Measurements from ENCODE around the gene TTC39A.

TTC39A gene

GRCh38 chr1:51313961-51314777 is 16.2 kb downstream of the TTC39A start:
- no peak for DNase-seq

GRCh38 chr1:51313268-51313852 is 17.0 kb downstream of the TTC39A start:
- DNase-seq: no peak

- no peak for DNase-seq
Observed at GRCh38 chr1:51312718-51313117, 17.6 kb downstream of the TTC39A start.

GRCh38 chr1:51311826-51312225 is 18.5 kb downstream of the TTC39A start:
- DNase-seq: no peak

GRCh38 chr1:51310871-51311613 is 19.3 kb downstream of the TTC39A start:
- no peak for DNase-seq

- DNase-seq: no peak
Observed at GRCh38 chr1:51309291-51309690, 21.1 kb downstream of the TTC39A start.

GRCh38 chr1:51308636-51309035 is 21.7 kb downstream of the TTC39A start:
- DNase-seq: no peak

GRCh38 chr1:51306950-51307349 is 23.4 kb downstream of the TTC39A start:
- no peak for DNase-seq

GRCh38 chr1:51305371-51305823 is 25.0 kb downstream of the TTC39A start:
- no peak for DNase-seq

- DNase-seq: no peak
Observed at GRCh38 chr1:51304360-51304759, 26.0 kb downstream of the TTC39A start.

GRCh38 chr1:51303751-51304251 is 26.6 kb downstream of the TTC39A start:
- DNase-seq: no peak

GRCh38 chr1:51303315-51303714 is 27.0 kb downstream of the TTC39A start:
- DNase-seq: no peak

- DNase-seq: no peak
Observed at GRCh38 chr1:51302746-51303145, 27.6 kb downstream of the TTC39A start.

- no peak for DNase-seq
Observed at GRCh38 chr1:51302270-51302669, 28.1 kb downstream of the TTC39A start.

- no peak for DNase-seq
Observed at GRCh38 chr1:51301844-51302162, 28.6 kb downstream of the TTC39A start.

GRCh38 chr1:51301152-51301843 is 29.1 kb downstream of the TTC39A start:
- no peak for DNase-seq

- no peak for DNase-seq
Observed at GRCh38 chr1:51299981-51300670, 30.2 kb downstream of the TTC39A start.

GRCh38 chr1:51299185-51299885 is 31.0 kb downstream of the TTC39A start:
- DNase-seq: no peak

GRCh38 chr1:51298322-51298705 is 32.0 kb downstream of the TTC39A start:
- no peak for DNase-seq

GRCh38 chr1:51297401-51298321 is 32.7 kb downstream of the TTC39A start:
- DNase-seq: no peak
